HFF-Myc (cell line): ENCODE measurements around the gene UNC50.

Experiments used
- DNase-seq: peaks from one replicate; pipeline ENCODE4 v3.0.0-alpha.2; 2011; ENCODE audit warnings: low read depth; ENCODE audit errors: extremely low read depth
- H3K4me3 ChIP-seq: replicated peaks from 2 replicates; pipeline ENCODE4 v1.5.1; 2011; ENCODE audit warnings: low read depth, mild to moderate bottlenecking, control low read depth, low read length
- TF ChIP-seq, protein P1 (sequence below): IDR thresholded peaks from 2 replicates; pipeline ENCODE4 v1.5.1; 2012; ENCODE audit warnings: mild to moderate bottlenecking, low read depth, low read length, control low read depth; ENCODE audit errors: missing control alignments

The UNC50 gene

DNA sequence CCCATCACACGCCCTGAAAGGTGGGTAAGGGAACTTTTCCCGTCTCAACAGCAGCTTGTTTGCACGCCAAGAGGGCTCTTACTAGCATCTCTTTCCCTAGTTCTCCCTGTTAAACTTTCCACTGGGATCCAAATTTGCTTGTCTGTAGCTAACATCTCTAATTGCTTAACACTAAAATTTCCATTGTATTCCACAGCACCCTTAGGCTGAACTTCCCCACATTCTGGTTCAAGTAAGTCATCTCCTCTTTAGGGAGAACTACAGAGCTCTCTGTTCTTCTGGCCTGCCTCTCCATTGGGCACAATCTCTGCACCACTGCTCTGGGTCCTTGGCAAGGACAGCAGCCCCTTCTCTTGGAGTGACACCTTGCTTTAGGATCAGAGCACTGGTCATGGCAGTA, 24.0 kb downstream of the UNC50 start:
- no peak for DNase-seq
- TF ChIP-seq, protein P1, sequence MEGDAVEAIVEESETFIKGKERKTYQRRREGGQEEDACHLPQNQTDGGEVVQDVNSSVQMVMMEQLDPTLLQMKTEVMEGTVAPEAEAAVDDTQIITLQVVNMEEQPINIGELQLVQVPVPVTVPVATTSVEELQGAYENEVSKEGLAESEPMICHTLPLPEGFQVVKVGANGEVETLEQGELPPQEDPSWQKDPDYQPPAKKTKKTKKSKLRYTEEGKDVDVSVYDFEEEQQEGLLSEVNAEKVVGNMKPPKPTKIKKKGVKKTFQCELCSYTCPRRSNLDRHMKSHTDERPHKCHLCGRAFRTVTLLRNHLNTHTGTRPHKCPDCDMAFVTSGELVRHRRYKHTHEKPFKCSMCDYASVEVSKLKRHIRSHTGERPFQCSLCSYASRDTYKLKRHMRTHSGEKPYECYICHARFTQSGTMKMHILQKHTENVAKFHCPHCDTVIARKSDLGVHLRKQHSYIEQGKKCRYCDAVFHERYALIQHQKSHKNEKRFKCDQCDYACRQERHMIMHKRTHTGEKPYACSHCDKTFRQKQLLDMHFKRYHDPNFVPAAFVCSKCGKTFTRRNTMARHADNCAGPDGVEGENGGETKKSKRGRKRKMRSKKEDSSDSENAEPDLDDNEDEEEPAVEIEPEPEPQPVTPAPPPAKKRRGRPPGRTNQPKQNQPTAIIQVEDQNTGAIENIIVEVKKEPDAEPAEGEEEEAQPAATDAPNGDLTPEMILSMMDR: no peak
- H3K4me3 ChIP-seq: no peak overlapping the region

DNA sequence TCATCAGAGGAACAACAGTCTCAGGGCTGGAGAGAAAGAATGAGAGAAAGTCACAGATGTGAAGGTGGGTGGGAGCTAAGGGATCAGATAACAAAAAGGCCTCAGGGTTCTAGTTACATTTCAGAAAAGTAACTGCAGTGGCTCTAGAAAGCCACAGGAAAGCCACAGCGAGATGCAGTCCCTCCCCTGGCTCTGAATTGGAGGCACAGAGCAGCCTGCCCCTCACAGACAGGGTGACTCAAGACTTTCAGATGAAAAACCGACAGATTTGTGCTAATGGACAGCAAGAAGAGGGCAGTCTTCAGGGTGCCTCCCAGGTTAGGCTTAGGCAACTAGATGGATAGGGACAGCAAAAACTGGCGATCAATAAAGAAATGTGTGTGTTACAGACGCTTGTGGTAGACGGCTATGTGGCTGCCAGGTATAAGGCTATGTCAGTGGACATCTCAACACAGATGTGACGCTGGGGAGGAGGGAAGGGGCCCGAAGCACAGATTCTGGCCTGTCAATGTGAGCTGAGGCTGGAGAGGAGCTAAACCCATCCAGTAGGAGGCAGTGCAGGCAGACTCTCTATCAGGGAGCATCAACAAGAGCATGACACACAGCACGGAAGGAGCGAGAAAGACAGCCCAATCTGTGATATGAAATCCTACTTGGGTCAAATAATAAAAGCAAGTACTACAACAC, 26.2 kb downstream of the UNC50 start:
- DNase-seq: no peak
- TF ChIP-seq, protein P1: peak; percentile 44
- no peak overlapping the region for H3K4me3 ChIP-seq

DNA sequence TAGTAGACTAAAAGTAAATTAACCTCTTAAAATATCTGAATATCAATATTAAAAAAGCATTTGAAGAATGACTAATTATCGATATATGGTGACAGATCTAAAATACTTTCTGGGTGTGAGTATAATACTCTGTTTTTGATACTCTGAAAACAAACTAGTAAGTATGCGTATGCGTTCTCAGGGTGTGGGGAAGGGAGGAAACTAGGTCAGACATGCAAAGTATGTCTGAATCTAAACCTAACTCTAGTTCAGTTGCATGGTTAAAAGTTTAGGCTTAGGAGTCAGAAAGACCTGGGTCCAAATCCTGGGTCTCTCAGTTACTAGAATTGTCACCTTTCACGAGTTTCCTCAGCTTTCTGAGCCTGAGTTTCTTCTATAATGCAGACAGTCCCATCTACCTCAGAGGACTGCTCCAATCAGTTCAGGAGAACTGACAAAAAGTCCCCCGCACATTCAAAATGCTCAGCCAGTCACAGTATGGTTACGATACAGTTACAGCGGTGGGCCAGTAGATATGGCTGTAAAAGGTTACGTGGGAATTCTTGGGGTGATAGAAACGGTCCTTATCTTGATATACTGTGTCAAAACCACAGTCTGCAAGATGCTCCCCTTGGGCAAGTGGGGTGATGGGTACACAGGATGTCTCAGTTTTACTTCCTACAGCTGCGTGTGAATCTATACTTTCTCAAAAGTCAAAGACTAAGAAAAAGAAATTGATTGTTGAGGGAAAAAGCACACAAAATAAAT, 29.2 kb downstream of the UNC50 start:
- H3K4me3 ChIP-seq: no peak overlapping the region
- DNase-seq: no peak

DNA sequence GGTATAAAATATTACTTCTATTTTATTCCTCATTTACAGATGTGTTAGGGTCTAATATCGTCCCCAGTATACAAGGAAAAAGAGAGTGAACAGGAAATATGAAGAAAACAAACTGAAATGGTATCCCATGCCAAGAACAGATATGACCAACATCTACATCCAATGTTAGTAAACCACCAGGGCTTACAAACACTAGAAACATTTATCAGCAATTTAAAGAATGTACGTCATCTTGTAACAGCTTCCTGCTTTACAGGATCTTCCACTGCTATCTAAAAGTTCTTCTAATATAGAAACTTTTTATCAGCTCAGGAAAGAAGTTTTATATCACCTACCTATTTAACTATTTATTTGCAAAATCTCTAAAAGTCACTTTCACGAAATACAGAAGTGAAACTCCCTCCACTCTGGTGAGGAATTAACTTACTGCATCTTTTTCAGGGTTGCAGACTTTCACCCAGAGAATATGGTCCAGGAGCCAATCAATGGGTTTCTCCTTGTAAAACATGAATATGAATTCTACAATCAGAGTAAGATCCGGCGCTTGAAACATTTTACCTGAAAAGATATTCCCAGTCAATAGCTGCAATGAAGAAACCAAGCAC, 35.2 kb downstream of the UNC50 start:
- TF ChIP-seq, protein P1: no peak
- no peak overlapping the region for H3K4me3 ChIP-seq
- no peak for DNase-seq

More for the DNA sequence above, 29.2 kb downstream of the UNC50 start:
- TF ChIP-seq, protein P1: no peak

DNA sequence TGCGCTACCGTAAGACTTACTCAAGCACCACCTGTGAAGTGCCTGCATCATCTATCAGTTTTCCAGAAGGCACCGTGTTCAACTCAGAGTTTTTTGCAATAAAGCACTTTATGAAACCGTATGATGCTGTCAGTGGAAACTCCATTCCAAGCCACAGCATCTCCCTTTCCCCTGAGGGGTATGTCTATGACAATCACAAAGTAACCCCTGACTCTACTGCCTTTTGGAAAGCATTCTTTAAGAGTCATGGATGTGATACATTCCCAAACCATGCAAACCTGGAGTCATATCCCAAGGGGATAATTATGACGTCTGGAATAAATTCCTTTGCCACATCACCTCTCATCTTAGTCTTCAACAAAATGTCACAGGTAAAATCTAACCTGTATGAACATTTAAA, 39.2 kb downstream of the UNC50 start:
- no peak overlapping the region for H3K4me3 ChIP-seq
- no peak for DNase-seq
- TF ChIP-seq, protein P1: no peak

DNA sequence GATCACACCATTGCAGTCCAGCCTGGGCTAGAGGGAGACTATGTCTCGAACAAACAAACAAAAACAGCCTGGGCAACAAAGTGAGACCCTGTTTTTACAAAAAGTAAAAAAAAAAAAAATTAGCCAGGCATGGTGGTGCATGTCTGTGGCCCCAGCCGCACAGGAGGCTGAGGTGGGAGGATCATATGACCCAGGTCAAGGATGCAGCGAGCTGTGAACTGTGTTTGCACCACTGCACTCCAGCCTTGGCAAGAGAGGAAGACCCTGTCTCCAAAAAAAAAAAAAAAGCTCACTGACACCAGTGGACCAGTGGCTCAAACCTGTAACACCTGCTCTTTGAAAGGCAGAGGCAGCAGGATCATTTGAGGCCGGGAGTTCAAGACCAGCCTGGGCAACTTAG, 40.1 kb downstream of the UNC50 start:
- no peak overlapping the region for H3K4me3 ChIP-seq
- TF ChIP-seq, protein P1: no peak

More for the DNA sequence above, 40.1 kb downstream of the UNC50 start:
- DNase-seq: no peak
